CD4-positive, alpha-beta T cell treated with Interleukin-6 for 4 hours (primary cell): ENCODE results near the gene COL19A1.
"Not testable (repeated sequence)": the region's sequence is repeated elsewhere in the genome, so short reads cannot be mapped to it uniquely, and the experiment has no call there.

Source experiments
- DNase-seq: peaks from one replicate; pipeline ENCODE4 v3.0.0-alpha.2; 2020; ENCODE audit warnings: mixed read lengths

Gene COL19A1

DNA sequence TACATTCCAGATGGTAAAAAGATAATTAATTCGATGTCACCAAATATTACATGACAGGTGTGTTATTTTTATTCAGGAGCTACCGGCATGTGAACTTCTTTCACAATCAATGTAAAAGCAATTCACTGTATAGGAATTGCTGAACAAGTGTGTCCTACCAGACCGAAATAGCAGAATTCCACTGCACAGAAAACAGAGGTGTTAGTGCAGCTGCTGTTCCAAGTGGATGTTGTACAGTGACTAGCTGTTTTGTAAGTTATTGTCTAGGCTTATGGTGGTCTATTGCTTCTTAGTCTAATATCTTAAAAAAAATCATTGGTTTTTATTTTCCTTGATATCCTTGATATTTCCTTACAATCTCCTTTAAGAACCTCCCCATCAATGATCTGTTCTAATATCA, 107.4 kb downstream of the COL19A1 start:
- DNase-seq: no peak

GRCh38 chr6:69974193-69974592, 107.8 kb downstream of the COL19A1 start:
- no peak for DNase-seq

DNA sequence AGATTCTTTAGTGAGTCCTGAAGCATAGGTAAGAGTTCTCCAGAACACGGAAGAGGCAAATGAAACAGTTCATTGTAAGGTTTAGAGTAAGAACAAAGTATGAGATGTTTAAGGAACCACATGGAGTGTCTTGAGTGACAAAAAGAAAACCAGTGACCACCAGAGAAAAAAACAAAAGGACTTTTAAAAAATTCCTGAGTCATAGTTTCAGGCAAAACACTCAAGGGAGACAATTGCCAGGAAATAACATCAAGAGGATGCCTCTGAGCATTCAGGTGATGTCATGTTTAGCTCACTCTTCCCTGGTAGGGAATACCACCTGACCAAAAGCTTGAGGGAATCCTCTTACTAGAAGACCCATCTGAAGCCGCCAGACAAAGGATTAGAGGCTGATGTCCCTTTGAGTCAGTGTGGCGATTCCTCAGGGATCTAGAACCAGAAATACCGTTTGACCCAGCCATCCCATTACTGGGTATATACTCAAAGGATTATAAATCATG, 110.3 kb downstream of the COL19A1 start:
- no peak for DNase-seq

DNA sequence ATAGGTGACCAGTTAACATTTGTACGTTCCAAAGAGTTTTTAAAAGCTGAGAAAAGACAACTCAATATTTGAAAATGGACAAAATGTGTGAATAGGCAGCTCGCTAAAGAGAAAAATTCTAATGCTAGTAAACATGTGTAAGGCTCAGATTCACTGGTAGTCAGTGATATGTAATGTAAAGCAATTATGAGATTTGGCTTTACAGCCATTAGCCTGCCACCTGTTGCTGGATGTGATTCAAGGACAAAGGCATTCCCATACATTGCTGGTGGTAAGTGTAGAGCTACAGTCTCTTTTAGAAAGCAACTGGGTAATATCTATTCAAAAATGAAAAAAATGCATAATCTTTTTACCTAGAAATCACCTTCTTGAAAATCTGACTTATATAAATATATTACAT, 114.3 kb downstream of the COL19A1 start:
- DNase-seq: no peak

DNA sequence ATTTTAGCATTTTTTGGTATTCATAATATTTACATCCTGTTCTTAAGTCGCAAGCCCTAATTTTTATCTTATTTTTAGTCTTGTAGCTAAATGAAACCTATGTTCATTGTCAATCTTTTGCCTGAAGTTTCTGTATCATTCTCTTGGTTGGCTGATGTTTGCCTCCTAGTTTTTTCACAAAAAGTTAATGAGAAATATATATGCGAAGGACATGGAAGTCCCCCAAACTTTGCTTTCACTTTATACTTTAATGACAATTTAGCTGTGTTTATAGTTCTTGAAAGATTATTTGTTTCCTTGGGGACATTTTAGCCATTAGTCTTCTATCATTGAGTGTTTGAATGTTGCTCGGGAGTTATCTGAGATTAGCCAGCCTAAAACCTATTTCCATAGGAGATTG, 118.2 kb downstream of the COL19A1 start:
- DNase-seq: no peak

DNA sequence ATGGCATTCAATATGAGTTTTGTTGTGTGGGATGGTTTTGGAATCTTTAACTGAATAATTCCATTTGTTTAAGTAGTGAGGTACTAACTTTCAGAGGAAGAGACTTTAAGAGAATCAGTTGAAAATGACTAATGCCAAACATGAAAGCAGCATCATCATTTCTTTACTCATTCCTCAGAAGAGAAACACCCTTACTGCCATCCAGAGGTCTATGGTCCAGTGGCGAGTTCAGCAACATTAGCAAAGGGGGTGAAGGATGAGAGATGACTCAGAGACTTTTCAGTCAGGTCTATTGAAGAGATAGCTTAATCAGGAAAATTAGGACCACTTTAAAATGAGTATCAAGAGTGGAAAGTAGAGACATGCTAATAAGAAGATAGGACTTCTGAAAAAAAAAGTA, 118.8 kb downstream of the COL19A1 start:
- DNase-seq: no peak

DNA sequence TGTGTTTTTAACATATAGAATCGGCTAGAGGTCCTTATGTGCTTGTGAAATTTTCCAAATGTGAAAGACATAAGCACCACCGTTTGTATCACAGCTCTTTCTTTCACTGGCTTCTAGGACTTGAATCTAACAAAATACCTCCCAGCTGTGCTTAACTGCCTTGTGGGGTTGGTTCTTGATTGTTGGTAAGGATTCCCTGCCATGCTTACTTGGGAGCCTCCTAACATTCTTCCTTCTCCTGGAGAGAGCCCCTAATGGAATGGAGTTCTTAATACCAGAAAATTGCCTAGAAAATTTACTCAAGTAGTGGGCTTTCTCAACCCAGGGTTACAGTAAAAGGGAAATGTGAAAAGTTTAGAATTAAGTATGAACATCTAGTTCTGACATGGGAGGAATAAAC, 121.2 kb downstream of the COL19A1 start:
- DNase-seq: no peak

- no peak for DNase-seq
These were observed 122.2 kb downstream of the COL19A1 start for GRCh38 chr6:69988458-69989126.

DNA sequence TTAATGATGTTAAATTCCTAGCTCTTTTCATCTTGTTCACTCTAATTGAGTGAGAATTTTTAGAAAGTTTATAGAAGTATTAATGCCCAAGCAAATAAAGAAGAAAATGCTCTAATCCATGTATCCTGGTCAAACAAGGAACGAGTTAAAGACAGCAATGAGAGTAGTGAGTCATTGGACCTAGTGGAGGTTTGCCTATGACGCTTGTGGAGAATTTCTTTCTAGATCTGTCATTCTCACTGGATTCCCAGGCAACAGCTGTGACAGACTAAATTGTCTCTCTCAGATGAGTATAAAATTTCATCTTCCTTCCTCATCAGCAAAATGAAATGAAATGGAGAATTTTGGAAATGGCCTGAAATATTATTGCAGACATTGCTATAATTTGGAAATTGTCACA, 127.9 kb downstream of the COL19A1 start:
- no peak for DNase-seq

GRCh38 chr6:70008189-70008588, 141.8 kb downstream of the COL19A1 start:
- DNase-seq: no peak

GRCh38 chr6:70010339-70010738, 144.0 kb downstream of the COL19A1 start:
- DNase-seq: not testable (repeated sequence)

GRCh38 chr6:70023201-70023600, 156.8 kb downstream of the COL19A1 start:
- DNase-seq: not testable (repeated sequence)

- no peak for DNase-seq
These were observed 161.9 kb downstream of the COL19A1 start for GRCh38 chr6:70028246-70028645.

GRCh38 chr6:70028926-70029325, 162.6 kb downstream of the COL19A1 start:
- DNase-seq: no peak

DNA sequence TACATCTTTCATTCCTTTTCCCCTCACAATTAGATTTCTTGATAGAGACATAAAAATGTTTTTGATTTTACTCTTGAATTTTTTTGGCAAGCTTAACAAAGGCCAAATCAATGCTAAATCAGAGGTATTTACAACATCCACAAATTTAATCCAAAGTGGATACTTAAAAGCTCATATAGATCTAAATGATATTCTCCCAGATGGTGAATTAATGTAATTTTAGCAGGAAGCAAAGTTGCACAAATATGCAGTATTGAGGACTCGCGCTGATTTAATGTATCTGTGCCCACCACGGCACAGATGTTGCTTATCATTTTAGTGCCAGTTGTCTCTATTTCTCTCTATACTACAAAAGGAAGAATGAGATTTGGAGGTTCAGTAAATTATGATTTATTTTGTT, 167.4 kb downstream of the COL19A1 start:
- no peak for DNase-seq

DNA sequence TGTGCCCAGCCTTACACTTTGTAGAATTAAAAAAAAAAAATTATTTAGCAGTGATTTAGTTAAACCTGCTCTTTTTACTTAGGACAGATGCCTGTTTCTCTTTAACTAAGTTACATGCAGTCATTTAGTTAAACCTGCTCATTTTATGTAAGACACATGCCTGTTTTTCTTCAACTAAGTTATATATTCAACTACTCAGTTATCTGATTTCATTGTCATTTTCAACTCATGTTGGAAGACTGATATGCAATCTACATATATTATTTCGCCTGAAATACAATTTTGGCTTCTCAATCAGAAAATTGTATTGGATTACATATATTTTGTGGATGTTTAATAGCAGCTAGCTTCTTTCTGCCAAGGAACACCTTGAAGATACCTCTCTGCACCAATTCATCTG, 171.1 kb downstream of the COL19A1 start:
- DNase-seq: no peak

GRCh38 chr6:70040766-70041165, 174.4 kb downstream of the COL19A1 start:
- DNase-seq: no peak

DNA sequence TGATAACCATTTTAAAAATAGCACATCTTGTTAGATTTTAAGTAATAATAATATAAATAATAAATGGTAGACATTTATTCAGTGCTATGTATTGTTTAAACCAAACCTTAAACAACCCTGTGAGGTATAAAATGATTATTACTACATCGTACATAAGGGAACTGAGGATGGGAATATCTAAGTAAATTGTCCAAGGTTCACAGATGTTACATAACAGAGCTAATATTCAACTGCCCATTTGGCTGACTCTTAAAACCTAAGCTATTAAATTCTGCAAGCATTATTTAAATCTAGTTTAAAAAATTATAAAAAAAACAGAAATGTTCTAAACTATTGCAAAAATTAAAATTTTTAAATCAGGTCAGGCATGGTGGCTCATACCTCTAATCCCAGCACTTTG, 175.1 kb downstream of the COL19A1 start:
- DNase-seq: no peak

DNA sequence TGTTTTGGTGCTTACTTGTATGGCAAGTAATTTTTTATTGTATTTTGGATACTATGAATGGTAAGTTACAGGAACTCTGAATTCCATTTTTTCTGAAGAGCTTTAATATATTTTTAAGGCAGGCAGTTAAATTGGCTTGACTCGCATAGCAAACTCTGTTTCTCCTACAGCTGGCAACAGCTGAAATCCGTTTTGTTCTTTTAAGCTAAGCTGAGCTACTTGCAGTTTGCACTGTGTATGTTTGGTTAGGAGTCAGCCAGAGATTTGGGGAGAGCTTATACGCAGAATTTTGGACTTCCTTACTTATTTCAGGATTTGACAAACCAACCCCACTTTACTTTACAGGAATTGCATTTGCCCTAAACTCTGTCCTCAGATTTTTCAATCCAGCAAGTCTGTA, 179.1 kb downstream of the COL19A1 start:
- DNase-seq: no peak

- DNase-seq: no peak
These were observed 185.1 kb downstream of the COL19A1 start for GRCh38 chr6:70051197-70052124.

DNA sequence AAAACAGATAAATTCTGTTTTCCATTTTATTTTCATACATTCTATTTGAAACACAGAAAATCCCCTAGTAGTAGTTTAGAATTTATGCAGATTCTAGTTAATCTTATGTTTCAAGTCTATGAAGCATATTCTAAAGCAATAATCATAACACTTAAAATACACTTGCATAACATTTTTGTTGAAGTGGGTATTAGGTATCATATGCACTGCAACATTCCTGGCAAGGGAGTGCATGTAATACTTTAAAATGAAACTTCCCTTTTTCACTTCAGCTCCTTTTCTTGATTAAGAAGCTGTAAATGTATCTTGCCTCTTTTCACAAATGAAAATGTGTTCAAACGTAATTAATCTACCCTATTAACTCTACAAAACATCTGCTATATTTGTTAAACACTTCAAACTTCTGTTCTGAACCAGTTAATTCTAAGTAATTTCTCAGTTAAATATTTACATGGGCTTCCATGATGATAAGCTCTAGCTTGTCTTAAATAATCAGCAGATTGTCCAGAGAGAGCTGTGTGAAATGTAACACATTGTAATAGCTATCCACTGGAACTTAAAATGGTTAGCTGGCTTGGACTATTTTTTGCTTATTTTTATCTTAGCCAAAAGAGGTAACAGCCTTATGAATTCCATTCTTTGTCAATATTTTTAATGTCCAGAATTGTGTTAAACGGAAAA, 192.8 kb downstream of the COL19A1 start:
- no peak for DNase-seq

DNA sequence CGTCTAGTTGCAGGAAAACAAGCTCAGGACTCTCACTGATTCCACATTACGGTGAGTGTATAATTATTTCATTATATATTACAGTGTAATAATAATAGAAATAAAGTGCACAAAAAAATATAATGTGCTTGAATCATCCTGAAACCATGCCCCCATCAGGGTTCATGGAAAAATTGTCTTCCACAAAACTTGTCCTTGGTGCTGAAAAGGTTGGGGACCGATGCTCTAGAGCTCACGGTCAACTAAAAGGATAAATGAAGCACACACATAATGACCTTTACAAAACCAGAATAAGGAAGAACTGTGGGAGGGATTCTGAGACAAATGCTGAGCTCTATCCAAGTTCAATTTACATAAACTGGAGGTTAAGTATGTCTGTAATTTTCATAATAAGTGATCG, 194.3 kb downstream of the COL19A1 start:
- DNase-seq: no peak

GRCh38 chr6:70061546-70061945, 195.2 kb downstream of the COL19A1 start:
- no peak for DNase-seq

DNA sequence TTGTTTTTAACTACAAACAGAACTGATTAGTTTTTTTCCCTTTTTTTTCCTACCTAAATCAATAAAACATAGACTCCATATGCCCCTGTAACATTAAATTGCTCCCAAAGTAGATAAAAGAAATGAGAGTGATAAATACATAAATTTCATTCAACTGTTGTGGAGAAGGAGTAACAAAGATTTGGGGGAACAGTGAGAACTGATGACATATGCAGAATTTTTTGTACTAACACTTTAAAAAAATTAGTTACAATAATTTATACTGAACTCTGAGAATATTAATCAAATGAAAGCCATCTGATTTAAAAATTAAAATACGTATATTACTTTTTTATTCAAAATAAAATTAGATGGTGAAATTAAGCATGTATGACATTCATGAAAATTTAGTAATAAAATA, 195.7 kb downstream of the COL19A1 start:
- no peak for DNase-seq
